Activated CD8-positive, alpha-beta memory T cell treated with anti-CD3 and anti-CD28 coated beads for 1 hour (primary cell): Measurements from ENCODE around the gene IDH3B.

Source experiments
- DNase-seq, 2 donors: peaks; one replicate each; pipeline ENCODE4 v3.0.0-alpha.2; 2020; ENCODE audit warnings: low read depth in 1 of 2; ENCODE audit errors: extremely low read depth in 1 of 2

IDH3B gene

GRCh38 chr20:2624190-2624589 is 39.8 kb downstream of the IDH3B start:
- DNase-seq, result no peak

GRCh38 chr20:2619961-2620595 is 43.9 kb downstream of the IDH3B start:
- no peak for DNase-seq

GRCh38 chr20:2619337-2619736 is 44.7 kb downstream of the IDH3B start:
- no peak for DNase-seq

DNA sequence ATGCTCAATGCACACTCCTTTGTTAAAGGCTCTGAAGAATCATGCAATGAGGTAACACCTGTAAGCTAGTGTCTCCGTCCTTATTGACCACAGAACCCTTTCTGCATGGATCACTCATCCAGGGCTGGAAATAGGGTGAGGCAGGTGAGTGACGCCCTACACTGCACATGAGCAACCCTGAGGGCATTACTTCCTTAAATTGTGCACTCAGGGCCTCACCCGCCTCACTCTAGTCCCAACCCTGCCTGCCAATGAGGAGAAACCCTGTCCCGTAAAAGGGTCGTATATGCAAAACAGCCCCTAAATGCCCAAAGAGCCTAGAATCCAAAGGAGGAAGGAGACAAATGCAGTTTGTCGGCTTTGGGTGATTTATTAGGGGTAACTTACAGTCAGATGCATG is 45.2 kb downstream of the IDH3B start:
- no peak for DNase-seq

GRCh38 chr20:2617099-2617714 is 46.8 kb downstream of the IDH3B start:
- DNase-seq, result no peak

DNA sequence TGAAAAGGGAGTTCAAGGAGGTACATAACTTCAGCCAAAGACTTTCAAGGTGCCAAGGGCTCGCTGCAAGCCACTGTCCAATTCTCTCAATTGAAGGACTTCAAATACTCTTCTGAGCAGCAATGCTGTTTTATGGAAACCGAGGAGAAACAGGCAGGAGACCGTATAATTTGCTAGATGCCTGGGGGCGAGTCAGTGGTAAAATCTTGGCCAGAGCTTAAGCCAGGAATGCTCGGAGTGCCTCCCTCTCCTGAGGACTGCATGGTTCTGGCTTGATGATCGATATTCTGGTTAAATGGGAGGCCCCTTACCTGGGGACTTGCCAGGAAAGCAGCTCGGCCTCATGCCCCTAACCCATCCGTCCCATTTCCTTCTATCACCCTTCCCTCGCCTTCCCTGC is 47.4 kb downstream of the IDH3B start:
- DNase-seq, result no peak

- DNase-seq, result no peak
These were observed 51.9 kb downstream of the IDH3B start for GRCh38 chr20:2612073-2612472.

DNA sequence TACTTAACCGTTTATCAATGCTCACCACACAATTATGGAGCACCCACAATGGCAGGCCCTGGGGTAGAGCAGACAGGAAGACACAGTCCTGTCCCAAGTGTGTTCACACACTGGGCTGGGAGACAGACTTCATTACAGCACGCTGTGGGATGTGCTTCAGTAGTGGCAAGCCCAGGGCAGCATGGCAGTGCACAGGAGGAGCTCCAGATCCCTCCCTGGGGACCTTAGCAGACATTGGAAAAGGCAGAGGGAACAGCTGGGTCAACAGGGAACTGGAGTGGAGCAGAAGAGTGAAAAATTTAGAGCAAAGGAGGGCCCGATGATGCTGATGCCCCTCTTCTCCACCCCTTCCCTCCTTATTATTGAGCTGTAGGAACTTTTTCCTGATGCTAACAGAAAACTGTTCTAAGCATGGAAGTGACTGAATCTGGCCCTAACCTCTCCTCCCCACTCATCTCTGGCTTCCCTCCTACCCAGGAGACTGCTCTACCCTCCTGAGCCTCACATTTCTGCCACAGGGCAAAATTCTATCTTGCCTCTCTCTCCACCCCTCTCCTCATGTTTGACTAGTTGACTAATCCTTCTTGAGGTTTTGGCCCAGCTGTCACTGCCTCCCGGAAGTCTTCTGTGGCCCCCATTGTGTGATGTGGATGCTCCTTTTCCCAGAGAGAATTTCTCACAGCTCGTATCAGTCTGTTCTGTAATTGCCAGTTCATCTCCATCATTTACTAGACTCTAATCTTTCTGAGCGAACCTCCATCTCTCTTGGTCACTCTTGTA is 52.9 kb downstream of the IDH3B start:
- DNase-seq, result no peak

GRCh38 chr20:2610326-2610725 is 53.7 kb downstream of the IDH3B start:
- DNase-seq, result no peak
